Amygdala (tissue), 56 donors: ENCODE data around the gene RIPOR3.
"Not testable (repeated sequence)": the region's sequence is repeated elsewhere in the genome, so short reads cannot be mapped to it uniquely, and the experiment has no call there.

Source experiments
- DNase-seq, 56 donors: peaks; one replicate each; lab custom pipeline; 2025; lab: John Stamatoyannopoulos, UW

The RIPOR3 gene

DNA sequence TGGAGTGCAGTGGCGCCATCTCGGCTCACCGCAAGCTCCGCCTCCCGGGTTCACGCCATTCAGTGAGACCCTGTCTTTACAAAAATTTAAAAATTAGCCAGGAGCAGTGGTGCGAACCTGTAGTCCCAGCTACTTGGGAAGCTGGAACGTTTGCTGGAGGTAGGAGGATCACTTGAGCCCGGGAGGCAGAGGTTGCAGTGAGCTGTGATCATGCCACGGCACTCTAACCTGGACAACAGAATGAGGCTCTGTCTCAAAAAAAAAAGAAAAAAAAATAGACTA lies 34.3 kb upstream of the RIPOR3 start:
- DNase-seq: no peak

DNA sequence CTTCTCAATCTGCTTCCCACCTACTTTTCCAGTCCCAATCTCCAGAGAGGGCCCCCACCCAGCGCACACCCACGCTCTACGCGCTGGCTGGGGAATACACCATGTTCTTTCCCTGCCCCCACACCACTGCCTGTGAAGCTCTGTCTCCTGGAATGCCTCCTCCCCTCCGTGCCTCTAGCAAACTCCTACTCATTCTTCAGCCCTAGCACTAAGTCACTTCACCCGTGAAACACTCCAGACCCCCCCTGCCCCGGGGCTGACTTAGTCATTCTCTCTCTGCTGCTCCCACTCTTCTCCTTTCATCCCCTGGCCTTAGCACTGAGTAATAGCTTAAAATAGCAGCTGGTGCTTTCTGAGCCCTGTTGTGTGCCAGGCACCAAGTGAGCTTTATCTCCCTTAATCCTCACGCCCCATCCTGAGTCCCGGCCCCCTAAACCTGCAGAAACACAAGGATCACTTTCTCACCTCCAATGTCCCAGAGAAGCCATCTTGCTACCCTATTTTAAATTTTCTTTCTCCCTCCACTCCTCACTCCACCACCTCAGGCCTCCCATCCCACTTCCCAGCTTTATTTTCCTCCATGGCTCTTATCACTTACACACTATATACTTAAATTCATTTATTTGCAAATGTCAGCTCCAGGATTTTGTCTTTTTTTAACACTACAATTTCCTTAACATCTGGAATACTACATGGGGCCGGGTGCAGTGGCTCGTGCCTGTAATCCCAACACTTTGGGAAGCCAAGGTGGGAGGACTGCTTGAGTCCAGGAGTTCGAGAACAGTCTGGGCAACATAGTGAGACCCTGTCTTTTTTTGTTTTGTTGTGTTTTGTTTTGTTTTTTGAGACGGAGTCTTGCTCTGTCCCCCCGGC lies 33.7 kb upstream of the RIPOR3 start:
- peak in 34 of 56 donors; percentile 2 to 75 (median 24) for DNase-seq

DNA sequence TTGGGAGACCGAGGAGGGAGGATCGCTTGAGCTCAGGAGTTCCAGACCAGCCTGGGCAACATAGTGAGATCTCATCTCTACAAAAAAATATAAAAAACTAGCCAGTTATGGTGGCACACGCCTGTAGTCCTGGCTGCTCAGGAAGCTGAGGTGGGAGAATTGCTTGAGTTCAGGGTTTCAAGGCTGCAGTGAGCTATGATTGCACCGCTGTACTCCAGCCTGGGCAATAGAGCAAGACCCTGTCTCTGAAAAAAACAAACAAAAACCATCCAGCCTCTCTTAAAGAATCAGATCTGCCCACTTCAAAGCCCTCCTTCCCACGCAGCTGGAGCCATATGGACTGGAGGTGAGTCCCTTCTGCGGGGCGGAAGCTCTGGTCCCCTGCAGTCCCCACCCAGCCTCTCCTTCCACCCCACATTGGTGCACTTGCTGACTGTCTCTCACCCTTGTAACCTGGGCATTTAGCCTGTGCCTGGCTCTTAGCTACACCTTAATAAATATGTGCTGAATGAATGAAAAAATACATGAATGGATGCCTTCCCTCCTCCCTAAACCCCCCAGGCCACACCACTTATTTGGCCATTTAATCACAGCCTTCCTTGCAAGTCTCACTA lies 32.9 kb upstream of the RIPOR3 start:
- DNase-seq: no peak

- DNase-seq: no peak
Observed at GRCh38 chr20:50723672-50724071, 32.3 kb upstream of the RIPOR3 start.

DNA sequence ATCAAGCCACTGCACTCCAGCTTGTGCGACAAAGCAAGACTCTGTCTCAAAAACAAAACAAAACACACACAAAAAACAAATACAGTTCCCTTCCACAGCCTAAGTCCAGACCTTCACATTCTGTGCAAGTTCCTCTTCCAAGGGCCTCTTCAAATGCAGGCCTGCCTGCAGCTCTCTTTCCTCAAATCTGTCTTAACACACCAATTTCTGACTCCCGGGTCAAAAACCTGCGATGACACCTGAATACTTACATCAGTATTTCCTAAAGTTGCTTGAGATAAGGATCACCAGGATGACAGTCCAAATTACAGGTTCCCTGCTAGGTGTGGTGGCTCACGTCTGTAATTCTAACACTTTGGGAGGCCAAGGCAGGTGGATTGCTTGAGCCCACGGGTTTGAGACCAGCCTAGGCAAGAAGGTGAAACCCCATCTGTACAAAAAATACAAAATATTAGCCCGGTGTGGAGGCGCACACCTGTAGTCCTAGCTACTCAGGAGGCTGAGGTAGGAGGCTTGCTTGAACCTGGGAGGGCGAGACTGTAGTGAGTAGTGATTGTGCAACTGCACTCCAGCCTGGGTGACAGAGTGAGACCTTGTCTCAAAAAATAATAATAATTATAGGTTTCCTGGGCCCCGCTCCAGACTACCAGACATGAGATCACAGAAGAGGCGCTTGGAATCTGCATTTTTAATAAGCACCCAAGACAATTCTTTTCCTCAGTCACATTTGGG lies 31.2 kb upstream of the RIPOR3 start:
- DNase-seq: no peak

- DNase-seq: peak in 5 of 56 donors; percentile 1 to 19 (median 9)
Observed at GRCh38 chr20:50721881-50722281, 30.5 kb upstream of the RIPOR3 start.

DNA sequence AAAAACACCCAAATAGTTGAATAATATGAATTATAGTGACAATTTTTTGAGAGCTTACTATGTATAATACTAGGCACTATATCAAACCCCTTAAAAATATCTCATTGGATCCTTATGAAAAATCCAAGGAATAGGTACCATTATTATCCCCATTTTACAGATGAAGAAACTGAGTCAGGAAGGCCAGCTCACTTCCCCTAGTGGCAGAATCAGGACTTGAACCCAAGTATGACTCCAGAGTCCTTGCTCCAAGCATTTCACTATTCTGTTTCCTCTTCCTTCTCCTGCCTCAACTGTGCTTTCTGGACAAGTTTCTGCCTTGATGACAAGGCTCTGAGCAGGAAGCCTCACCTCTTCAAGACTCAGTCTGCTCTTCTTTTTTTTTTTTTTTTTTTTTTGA lies 29.2 kb upstream of the RIPOR3 start:
- no peak for DNase-seq

DNA sequence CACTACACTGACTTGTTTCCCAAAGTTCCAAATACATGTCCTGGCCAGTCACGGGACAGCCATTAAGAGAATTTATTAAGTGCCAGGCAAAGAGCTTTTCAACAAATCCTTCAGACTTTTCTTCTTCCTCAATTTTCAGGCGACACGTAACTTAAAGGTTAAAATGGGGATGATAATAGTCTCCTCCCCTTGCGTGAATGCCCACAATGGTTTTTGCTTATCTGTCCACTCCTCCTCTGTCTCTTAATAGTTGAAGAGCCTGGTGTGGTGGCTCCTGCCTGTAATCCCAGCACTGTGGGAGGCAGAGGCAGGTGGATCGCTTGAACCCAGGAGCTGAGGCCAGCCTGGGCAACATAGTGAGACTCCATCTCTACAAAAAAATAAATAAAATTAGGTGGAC lies 28.7 kb upstream of the RIPOR3 start:
- DNase-seq: no peak

GRCh38 chr20:50719328-50719727 lies 28.0 kb upstream of the RIPOR3 start:
- no peak for DNase-seq

DNA sequence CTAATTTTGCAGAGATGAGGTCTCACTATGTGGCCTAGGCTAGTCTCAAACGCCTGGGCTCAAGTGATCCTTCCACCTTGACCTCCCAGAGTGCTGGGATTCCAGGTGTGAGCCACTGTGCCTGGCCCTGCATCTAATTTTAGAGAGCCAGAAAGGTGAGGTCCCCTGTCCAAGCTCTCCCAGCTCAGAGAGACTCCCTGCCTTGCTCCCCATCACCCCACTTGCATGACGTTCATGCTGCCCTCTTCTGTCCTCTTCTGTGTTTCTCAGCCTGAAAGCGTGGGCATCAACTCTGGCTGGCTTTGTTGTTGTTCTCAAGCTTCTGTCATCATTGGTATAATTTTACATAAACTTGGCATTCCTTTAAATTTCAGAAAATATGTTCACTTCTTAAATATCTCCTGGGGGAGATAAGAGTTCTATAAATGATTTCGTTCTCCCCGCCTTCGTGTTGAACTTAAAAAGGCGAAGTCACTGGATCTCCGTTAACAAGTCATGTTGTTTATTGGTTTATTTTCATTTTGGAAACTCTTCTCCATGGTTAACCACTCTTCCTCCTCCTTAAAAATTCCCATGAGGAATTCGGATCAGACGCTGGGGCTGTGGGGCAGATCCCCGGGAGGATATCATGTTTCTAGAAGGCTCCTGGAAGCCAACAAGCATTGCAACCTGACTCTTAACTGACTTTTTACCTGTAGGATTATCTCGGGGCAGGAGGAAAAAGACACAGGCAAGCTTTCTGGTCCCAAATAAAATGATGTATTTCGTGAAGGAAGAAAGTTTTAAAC lies 26.8 kb upstream of the RIPOR3 start:
- peak in 7 of 56 donors; percentile 2 to 26 (median 10) for DNase-seq

DNA sequence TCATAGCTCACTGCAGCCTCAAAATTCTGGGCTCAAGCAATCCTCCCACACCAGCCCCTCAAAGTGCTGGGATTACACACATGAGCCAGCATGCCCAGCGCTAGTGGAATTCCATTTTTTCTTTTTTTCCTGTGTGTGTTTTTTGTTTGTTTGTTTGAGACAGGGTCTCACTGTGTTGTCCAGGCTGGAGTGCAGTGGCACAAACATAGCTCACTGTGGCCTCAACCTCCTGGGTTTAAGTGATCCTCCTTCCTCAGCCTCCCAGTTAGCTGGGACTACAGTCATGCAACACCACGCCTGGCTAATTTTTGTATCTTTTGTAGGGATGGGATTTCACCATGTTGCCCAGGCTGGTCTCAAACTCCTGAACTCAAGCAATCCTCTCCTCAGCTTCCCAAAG lies 26.0 kb upstream of the RIPOR3 start:
- DNase-seq: no peak

GRCh38 chr20:50716518-50716917 lies 25.2 kb upstream of the RIPOR3 start:
- no peak for DNase-seq

GRCh38 chr20:50715694-50716093 lies 24.4 kb upstream of the RIPOR3 start:
- DNase-seq: no peak

GRCh38 chr20:50714426-50714825 lies 23.1 kb upstream of the RIPOR3 start:
- DNase-seq: not testable (repeated sequence)

GRCh38 chr20:50713657-50714101 lies 22.3 kb upstream of the RIPOR3 start:
- peak in 2 of 56 donors; percentile 1 to 14 for DNase-seq

DNA sequence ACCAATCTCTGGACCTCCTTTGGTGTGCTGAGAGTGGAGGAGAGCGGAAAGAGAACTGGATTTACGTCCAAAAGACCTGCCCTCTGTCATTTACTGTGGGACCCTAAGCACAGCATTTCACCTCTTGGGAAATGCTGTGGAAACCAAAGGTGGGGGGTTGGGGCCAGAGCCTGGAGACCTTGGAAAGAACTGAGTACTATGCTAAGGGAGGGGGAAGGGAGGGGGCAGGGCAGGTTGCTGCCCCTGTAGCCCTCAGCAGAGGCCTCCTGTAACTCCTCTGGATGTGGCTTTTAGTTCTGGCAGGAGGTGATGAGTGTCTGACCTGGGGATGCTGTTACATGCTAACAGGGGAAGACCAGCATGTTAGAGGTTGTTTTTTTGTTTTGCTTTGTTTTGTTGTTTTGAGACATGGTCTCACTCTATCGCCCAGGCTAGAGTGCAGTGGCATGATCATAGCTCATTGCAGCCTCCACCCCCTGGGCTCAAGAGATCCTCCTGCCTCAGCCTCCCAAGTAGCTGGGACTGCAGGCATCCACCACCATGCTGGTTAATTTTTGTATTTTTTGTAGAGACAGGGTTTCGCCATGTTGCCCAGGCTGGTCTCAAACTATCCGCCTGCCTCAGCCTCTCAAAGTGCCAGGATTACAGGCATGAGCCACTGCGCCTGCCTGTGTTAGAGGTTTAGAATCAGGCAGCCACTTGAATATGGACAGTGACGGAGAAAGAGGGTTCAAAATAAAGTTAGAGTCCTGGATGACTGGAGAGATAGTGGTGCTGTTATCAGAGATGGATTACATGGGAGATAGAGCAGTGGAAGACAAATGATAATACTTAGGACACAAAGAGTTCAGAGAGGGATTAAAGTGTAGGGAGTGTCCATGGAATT lies 21.7 kb upstream of the RIPOR3 start:
- no peak for DNase-seq

GRCh38 chr20:50711113-50711825 lies 19.9 kb upstream of the RIPOR3 start:
- DNase-seq: no peak

DNA sequence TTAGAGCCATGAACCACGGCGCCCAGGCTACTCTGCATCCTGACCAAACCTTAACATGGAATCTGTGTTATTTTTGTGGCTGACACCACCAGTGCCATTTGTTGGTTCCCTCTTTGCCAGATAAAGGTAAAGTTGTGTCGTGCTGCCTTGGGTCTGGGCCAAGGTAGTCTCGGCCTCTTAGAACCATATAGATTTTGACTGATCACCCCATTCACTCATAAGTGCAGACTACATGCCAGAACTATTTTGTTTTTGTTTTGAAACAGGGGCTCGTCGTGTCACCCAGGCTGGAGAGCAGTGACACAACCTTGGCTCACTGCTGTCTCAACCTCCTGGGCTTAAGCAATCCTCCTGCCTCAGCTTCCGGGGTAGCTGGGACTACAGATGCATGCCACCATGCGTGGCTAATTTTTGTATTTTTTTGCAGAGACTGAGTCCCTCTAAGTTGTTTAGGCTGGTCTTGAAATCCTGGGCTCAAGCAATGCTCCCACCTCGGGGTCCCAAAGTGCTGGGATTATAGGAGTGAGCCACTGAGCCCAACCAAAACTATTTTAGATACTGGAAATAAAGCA lies 19.2 kb upstream of the RIPOR3 start:
- no peak for DNase-seq

DNA sequence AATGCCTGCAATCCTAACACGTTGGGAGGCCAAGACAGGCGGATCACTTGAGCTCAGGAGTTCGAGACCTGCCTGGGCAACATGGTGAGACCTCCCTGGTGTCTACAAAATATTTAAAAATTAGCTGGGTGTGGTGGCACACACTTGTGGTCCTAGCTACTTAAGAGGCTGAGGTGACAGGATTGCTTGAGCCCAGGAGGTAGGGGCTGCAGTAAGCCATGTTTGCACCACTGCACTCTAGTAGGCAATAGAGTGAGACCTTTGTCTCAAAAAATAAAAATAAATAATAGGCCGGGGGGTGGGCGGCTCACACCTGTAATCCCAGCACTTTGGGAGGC lies 18.3 kb upstream of the RIPOR3 start:
- no peak for DNase-seq
